Activated CD4-positive, CD25-positive, alpha-beta regulatory T cell treated with anti-CD3 and anti-CD28 coated beads, Interleukin-2, amount 50 U/mL, for 72 hours (primary cell): ENCODE measurements around the gene INSIG1.

Experiments used
- DNase-seq: peaks from one replicate; pipeline ENCODE4 v3.0.0; 2021

INSIG1 gene

DNA sequence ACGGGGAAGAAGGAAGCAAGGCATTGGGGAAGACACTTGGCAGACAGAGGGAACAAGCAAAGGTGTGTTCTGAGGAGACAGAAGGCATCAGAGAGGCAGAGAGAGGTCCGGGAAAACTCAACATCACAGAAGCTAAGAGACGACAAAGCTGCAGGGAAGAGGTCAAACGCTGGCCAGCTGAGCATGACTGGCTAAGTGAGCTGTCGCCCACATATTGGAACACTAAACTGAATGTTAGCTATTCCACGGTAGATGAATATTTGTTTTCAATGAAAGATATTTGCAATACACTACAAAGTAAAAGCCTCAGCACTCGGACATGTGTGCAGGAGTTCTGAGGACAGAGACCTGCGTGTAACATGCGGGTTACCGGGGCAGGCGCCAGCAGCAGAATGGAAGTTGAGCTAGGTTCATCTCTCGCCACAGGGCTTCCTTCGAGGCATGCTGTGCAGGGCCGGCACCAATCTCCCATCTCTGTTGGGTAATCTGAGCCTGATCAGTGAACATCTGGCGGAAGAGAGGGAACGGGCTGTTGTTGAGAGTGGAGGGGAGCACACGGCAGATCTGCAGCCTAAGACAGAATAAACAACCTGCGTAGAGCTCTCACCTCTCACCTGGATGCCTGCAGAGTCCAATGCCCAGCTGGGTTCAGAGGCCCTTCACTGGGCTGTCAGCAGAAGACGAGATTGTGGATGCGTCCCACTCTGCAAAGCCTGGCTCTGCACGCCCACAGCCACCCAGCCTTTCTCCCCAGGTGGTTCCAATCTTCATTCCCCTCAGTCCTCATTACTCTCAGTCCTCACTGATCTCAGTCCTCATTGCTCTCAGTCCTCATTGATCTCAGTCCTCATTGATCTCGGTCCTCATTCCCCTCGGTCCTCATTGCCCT is 35.9 kb downstream of the INSIG1 start:
- DNase-seq, result no peak

DNA sequence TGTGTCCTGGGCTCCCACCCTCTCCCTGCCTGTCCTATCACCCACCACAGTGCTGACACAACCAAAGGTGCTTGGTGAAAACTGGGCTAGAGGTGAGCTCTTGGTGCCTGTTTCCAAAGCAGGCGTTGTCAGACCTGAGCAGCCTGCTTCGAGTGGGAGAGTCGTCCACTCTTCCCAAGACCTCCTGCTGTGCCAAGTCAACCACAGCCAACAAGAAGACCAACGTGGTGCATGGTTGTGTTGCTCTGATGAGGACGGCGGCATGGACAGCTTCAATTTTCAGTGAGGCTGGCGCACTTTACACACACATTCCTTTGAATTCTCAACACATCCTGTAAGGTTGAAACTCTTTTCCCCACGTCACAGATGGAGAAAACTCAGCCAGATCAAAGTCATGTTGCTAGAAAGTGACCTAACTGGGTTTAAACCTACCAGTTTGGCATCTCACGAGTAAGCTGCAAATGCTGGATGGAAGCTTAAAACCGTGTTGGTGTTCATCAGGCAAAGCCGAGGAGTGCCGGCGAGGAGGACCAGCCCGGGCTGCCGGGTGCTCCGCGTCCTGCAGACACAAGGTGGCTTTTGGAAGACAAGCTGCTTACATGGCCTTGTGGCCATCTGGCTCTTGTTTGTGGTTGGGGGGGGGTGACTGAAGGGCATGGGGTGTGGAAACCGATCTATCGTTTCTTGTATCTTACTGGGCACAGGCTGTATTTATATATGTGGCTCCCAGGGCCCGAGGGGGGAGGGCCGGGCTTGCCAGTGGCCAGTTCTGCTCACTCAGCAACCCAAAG is 39.3 kb downstream of the INSIG1 start:
- DNase-seq, result no peak

- no peak for DNase-seq
These were observed 40.4 kb downstream of the INSIG1 start for GRCh38 chr7:155337946-155338631.

GRCh38 chr7:155338632-155339320 is 41.1 kb downstream of the INSIG1 start:
- DNase-seq, result no peak

- DNase-seq, result no peak
These were observed 41.8 kb downstream of the INSIG1 start for GRCh38 chr7:155339474-155339873.

DNA sequence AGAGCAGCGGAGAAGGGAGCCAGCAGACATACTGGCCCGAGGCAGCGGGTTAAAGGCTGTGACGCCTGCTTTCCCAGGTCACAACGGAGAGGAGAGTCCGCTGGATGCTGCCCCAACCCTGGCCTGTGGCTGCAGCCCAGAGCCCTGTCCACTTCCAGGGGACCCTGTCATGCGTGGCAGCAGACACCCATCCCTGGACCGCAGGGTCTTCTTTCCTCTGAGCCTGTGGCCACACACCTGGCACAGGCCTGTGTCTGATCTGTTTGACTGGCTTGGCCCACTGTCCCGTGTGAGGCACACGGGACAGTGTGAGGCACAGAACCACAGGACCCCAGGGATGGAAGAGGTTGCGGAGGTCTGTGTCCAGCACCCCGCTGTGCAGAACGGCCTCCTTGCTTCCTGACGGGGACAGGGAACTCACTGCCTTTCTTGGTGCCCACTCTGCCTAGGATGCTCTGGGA is 42.4 kb downstream of the INSIG1 start:
- DNase-seq, result no peak

DNA sequence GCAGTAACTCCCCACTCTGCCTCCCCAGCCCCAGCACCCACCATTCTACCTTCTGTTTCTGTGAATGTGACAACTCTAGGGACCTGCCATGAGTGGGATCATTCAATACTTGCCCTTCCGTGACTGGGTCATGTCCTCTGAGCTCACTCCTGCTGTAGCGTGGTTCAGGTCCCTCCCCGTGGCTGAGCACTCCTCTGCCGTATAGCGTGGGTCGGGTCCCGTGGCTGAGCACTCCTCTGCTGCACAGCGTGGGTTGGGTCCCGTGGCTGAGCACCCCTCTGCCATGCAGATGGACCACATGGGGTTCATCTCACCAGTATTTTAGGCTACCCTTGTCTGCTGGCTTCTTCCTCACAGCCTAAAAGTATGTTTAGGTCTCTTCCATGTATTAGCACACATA is 43.0 kb downstream of the INSIG1 start:
- no peak for DNase-seq

GRCh38 chr7:155341463-155341983 is 43.8 kb downstream of the INSIG1 start:
- no peak for DNase-seq

GRCh38 chr7:155342313-155342712 is 44.6 kb downstream of the INSIG1 start:
- no peak for DNase-seq

DNA sequence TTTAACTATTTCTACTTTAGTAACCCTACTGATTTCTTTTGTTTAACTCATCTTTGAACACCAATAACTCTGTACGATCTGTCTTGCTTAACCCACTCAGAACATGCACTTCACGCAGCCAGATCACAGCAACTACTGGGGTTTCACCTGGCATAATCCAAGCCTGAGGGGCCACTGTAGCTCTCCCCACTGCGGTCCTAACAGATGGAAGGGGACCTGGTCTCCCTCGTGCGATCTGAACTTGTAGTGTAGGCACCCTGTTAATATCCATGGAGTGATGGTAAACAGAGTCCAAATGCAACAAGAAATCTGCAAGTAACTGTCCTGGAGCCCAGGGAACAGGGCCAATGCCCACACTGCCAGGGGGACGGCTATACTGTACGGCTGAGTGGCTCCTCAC is 45.5 kb downstream of the INSIG1 start:
- no peak for DNase-seq

GRCh38 chr7:155343661-155344121 is 46.0 kb downstream of the INSIG1 start:
- DNase-seq, result no peak

DNA sequence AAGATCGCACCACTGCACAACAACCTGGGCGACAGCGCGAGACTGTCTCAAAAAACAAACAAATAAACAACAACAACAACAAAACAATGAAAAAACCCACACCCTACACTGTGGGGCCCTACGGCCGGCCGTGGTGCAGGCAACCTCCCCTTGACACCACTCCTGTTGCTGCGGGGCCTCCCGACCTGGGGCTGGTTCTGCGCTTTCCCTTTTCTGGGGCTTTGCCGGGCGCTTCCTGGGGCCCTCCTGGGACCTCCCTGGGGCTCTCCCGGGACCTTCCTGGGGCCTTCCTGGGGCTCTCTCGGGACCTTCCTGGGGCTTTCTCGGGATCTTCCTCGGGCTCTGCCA is 46.6 kb downstream of the INSIG1 start:
- peak; percentile 37 for DNase-seq

GRCh38 chr7:155344618-155345433 is 47.1 kb downstream of the INSIG1 start:
- peak; percentile 87 for DNase-seq

DNA sequence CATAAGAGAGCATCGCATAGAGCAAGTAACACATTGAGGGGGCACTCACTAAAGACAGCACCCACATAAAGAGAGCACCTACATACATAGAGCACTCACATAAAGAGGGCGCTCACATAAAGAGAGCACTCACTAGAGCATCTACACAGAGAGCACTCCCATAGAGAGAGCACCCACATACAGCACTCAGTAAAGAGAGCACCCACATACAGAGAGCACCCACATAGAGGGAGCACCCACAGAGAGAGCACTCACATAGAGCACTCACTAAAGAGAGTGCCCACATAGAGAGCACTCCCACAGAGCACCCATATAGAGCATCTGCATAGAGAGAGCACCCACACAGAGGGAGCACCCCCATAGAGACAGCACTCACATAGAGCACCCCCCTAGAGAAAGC is 47.8 kb downstream of the INSIG1 start:
- DNase-seq, result no peak

- DNase-seq, result no peak
These were observed 48.6 kb downstream of the INSIG1 start for GRCh38 chr7:155346285-155346684.

DNA sequence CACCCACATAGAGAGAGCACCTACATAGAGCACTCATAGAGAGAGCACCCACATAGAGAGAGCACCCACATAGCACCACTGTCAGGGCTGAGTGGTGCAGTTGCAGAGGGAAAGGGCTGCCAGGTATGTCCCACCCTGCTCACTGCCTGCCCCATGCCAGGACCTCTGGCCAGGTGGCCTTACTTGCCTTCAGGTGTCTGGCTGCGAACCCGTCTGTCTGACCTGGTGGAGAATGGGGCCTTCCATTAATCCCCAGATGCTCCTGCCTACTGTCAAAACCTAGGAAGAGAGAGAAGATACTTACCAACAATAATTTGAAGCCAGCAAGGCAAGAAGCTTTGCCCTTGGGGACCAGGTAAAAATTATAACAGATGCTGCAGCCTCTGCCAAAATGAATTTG is 51.1 kb downstream of the INSIG1 start:
- DNase-seq, result no peak

DNA sequence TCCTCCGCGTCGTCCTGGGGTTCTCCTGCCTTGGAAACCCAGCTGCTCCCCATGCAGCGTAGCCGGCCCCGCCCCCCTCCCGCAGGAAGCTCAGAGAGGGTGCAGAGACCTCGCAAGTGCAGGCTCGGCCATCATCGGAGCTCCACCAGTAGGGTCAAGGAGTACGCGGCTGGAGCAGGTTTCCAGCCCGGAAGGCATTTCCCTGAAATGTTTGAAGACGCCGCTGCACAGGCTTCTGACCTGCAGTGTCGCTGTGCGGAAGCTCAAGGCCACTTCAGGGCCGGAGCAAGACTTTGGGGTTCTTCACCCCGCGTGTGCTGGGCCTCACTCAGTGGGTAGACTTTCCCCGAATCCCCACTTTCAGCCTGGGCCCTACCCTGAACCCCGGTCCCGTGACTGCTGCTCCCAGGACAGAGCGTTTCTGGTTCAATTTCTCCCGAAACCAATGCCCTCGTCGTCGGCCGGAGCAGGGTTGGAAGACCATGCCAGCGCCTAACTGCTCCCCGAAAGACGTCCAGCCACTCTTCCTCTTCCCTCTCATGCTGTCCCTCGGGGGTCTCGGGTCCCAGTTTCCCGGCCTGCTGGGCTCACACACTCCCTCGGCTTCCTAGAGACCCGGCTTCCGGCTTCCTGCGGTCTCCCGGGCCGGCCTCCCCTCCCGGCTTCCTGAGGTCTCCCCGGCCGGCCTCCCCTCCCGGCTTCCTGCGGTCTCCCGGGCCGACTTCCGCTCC is 52.1 kb downstream of the INSIG1 start:
- DNase-seq, result no peak

DNA sequence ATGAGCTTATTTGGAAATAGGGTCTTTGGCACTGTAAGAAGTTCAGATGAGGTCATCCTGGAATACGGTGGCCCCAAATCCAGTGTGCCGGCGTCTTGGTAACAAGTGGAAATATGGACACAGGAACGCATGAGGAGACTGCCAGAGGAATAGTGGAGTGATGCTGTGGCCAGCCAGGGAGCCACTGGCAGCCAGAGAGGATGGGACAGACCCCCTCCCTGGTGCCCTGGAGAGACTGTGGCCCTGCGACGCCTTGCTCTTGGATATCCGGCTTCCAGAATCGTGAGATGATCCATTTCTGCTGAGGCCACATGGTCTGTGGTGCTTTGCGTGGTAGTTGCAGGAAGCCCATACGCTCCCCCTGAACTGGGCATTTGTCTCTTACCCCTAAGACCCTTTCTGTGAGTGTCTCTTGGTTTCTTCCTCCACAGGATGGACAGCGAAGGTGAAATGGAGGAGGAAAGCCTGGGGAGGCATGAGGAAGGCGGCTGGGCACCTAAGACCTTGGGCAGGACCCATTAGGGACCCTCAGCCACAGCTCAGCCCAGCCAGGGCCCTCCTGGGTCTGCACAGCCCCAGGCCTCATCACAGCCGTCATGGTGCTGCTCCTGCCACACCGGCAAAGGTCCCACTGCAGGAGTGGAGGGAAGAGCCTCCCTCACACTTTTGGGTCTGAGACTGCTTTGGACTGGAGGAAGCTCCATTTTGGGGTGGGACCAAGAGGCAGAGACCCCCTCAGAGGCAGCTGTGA is 53.6 kb downstream of the INSIG1 start:
- DNase-seq, result no peak

GRCh38 chr7:155352076-155352752 is 54.5 kb downstream of the INSIG1 start:
- DNase-seq, result no peak

GRCh38 chr7:155352753-155353115 is 55.1 kb downstream of the INSIG1 start:
- DNase-seq, result no peak
